Posterior cingulate gyrus (tissue), 11 donors: Measurements from ENCODE around the gene PLPPR1.
"Not testable (repeated sequence)": the region's sequence is repeated elsewhere in the genome, so short reads cannot be mapped to it uniquely, and the experiment has no call there.

ENCODE experiments used
- DNase-seq, 10 donors: peaks; one replicate each; pipeline versions ENCODE4 v3.0.0 to v3.0.0-alpha.2; 2020 to 2021; ENCODE audit warnings: mixed read lengths in 3 of 10
- intact Hi-C: fragments of 100-400 bp; cut with DNase I; formaldehyde crosslinking; loops from one replicate; pipeline ENCODE4 v1.15.1; 2023

Gene PLPPR1

GRCh38 chr9:101115102-101115501 is 86.6 kb downstream of the PLPPR1 start:
- no peak for DNase-seq
- intact Hi-C loops: loop anchor here (5.0 kb wide), 2 partner anchors 403 to 513 kb away; no protein-coding TSS in a partner anchor

DNA sequence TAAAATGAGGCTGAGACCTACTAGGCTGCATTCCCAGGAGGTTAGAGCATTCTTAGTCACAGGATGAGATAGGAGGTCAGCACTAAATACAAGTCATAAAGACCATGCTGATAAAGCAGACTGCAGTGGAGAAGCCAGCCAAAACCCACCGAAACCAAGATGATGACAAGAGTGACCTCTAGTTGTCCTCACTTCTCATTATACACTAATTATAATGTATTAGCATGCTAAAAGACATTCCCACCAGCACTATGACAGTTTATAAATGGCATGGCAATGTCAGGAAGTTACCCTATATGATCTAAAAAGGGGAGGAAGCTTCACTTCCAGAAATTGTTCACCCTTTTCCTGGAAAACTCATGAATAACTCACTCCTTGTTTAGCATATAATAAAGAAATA is 88.6 kb downstream of the PLPPR1 start:
- DNase-seq: no peak
- intact Hi-C loops: loop anchor here (5.0 kb wide), 2 partner anchors 405 to 515 kb away; no protein-coding TSS in a partner anchor

DNA sequence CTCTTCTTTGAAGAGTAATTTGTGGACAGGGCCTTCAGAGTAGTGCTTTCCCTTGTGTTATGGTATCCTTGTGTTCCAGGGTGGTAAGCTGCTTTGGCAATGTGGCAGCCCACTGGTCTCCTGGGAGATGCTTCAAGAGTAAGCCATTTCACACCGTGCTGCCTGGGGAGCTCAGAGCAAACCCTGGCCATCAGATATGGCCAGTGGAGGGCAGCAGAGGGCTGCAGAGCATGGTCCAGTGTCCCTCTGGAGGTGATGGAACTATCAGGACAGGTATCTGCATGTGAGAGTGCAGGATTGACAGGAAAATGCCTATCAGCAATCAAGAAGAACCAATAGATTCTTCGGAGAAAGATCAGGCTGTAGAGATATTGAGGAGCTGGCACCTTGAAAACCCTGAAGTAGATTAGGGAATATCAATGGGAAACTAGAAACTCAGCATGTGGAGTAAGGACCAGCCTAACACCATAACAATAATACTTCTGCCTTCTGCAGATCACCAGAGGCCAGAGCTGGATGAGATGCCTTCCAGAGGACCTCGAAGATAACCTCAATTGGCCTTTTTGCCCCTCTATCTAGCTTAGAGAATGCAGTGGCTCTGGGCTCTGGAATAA is 90.8 kb downstream of the PLPPR1 start:
- intact Hi-C loops: loop anchor here (1.0 to 5.0 kb wide), 4 partner anchors 116 to 517 kb away; no protein-coding TSS in a partner anchor
- peak; percentile 36 to 96 (median 74) for DNase-seq

- DNase-seq: no peak
- intact Hi-C loops: no loop called here
These were observed 93.4 kb downstream of the PLPPR1 start for GRCh38 chr9:101121836-101122399.

DNA sequence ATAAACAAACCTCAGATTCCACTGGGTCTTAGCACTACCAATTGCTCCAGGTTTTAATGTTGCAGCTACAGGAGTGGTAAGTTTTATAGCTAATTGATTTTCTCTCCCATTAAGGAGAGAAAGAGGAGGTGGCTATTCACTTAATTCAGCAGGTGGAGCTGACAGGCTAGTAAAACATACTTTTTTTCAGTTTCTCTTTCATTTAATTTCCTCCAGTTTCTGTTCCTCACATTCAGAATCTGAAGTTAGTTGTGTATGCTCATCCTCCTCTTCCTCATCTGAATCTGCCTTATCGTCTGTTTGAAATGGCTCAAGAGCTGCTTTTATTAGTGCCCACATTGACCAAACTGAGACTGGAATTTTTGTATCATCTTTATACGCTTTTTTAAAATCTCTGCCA is 98.0 kb downstream of the PLPPR1 start:
- DNase-seq: no peak
- intact Hi-C loops: no loop called here

GRCh38 chr9:101127369-101127768 is 98.8 kb downstream of the PLPPR1 start:
- intact Hi-C loops, DNase-seq: not testable (repeated sequence)

GRCh38 chr9:101128623-101129022 is 100.1 kb downstream of the PLPPR1 start:
- intact Hi-C loops: no loop called here
- no peak for DNase-seq

DNA sequence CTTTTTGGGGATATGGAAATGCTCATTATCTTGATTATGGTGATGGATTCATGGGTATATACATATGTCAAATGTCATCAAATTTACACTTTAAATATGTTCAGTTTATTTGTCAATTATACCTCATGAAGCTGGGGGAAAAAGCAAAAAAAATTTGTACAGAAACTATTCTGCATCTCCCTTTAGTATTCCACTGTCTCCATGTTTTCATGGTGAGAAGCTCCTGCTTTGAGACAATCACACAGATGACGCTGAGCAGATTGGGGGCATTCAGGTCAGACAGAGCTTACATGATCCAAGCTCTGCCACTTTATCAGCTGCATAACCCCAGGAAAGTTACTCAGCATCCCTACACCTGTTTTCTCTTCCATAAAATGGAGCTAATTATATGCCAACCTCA is 101.5 kb downstream of the PLPPR1 start:
- intact Hi-C loops: no loop called here
- DNase-seq: no peak

DNA sequence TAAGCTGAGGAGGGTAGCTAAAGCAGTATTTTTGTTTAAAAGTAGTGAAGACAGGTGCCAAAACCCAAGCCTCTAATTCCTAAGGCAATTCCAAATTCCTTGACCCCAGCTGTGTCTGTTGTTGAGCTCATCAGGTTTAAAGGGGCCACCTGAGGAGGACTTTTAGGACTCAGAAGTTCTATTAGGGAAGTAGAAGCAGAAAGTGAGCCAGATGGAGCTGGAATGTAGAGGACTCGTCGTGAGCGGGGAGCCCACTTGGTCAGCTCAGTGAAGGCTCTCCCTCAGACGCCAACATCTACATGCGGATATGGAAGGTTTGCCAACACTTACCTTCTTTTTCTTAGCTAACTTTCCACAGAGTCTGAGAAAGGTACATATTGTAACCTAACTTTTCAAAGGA is 102.8 kb downstream of the PLPPR1 start:
- intact Hi-C loops: no loop called here
- DNase-seq: no peak

DNA sequence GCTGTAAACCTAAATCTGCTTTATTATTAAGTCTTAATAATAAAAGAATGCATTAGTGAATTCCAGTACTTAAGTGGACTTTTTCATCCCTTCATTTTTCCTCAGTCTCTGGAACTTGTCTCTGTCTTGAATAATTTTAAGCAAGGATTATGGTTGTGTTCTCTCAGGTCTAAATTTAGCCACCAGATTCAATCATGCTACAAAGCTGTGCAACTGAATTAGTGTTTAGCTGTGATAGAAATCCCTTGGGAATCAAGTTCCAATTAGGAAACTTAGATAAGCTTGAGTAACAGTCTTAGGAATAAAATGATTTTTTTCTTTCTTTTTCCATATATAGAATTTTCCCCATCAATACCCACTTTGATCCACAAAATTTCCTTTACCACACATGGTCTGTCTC is 104.3 kb downstream of the PLPPR1 start:
- intact Hi-C loops: no loop called here
- DNase-seq: no peak

DNA sequence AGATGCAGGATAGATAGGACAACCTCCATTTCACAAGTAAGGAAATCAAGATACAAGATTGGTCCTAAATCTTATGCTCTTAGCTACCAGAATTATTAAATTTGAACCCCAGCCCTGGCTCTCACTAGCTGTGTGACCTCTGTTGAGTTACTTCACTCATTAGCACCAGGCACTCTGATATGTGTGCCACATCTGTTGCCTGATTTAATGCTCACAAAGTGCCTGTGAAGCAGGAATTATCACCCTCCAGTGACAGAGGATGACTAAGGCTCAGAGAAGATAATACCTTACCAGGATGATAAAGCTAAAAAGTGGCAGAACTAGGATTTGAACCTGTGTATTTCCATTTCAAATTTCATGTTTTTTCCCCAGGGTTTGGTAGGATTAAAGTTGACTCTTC is 110.0 kb downstream of the PLPPR1 start:
- intact Hi-C loops: no loop called here
- DNase-seq: no peak

DNA sequence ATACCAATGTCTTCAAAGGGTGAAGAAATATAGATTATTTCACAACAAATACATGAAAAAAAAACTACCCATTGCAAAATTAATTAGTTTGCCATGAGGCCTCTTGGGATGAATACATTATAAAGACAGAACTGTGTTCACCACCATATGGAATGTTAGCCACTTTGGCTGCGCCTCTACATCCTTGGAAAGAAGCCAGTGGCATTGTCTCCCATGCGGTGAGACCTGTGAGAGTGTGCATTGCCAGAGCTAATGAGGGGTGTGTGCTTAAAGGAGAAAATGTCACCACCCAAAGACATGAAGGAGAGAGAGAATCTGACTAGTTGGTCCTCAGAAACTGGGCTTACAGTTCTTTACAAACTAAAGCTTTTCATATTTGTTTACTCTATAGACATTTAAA is 110.6 kb downstream of the PLPPR1 start:
- intact Hi-C loops: no loop called here
- no peak for DNase-seq

GRCh38 chr9:101140764-101141163 is 112.2 kb downstream of the PLPPR1 start:
- intact Hi-C loops: no loop called here
- no peak for DNase-seq

DNA sequence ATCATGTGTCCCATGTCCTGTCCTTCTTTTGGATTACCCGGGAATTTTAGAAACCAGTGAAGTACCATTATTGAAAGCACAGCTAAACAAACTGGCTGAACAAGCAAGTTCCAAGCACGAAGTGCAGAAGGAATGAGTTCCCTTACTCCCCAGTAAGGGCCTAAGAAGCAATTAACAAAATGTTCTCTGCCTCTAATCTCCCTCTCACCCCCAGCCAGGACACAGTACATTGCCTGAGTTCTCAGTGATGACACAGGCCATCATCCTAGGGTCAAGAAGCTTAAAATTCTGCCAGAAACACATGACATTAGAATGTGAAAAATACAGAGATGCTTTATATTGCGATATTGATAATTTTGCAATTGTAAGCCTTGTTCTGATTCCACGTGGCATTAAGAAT is 118.0 kb downstream of the PLPPR1 start:
- intact Hi-C loops: no loop called here
- DNase-seq: no peak

GRCh38 chr9:101148344-101148743 is 119.8 kb downstream of the PLPPR1 start:
- no peak for DNase-seq
- intact Hi-C loops: no loop called here

DNA sequence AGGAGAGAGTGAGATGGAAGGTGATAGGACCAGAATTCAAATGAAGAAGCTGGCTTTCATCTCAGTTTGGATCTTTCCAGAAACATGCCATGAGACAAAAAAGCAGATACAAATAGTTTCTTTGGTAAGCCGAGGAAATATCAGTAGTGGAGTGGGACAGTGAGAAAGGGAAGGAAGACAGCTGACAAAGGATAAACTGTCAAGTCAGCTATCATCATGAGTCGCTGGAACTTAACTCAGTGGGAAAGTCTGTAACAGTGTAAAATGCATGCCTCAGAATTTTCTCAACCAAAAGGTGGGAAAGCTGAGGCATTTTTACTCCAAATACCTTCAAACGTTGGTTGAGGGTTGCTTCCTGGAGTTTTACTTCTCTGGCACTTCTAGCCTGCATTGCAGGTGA is 129.8 kb downstream of the PLPPR1 start:
- no peak for DNase-seq
- intact Hi-C loops: no loop called here

GRCh38 chr9:101162231-101162630 is 133.7 kb downstream of the PLPPR1 start:
- DNase-seq: peak in 2 of 10 donors; percentile 18 to 39
- intact Hi-C loops: no loop called here

GRCh38 chr9:101165131-101165530 is 136.6 kb downstream of the PLPPR1 start:
- DNase-seq: no peak
- intact Hi-C loops: loop anchor here (5.0 kb wide), 1 partner anchor 52 kb away; no protein-coding TSS in a partner anchor

GRCh38 chr9:101167490-101168134 is 139.1 kb downstream of the PLPPR1 start:
- intact Hi-C loops: loop anchor here (5.0 kb wide), 1 partner anchor 50 kb away; no protein-coding TSS in a partner anchor
- DNase-seq: no peak

DNA sequence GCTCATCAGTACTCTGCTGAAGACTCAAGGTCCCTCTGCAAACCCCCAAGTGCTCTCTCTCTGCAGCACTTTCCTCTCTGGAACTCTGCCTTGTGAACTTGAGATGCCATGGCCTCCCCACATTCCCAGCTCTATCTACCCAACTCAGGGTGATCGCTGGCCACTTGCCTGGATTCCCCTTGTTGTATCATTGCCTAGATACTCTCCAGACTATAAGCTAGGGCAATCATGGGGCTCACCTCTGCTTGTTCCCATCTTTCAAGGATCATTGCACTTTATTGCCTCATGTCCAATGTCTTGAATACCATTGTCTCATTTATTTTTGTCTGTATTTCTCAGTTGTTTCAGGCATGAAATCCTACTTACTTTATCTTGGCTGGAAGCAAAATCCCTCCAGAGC is 144.1 kb downstream of the PLPPR1 start:
- intact Hi-C loops: no loop called here

GRCh38 chr9:101173907-101174306 is 145.4 kb downstream of the PLPPR1 start:
- intact Hi-C loops: no loop called here
- DNase-seq: no peak

More for the DNA sequence above, 144.1 kb downstream of the PLPPR1 start:
- DNase-seq: no peak

GRCh38 chr9:101176384-101176783 is 147.9 kb downstream of the PLPPR1 start:
- DNase-seq: no peak
- intact Hi-C loops: no loop called here
